Activated naive CD4-positive, alpha-beta T cell (primary cell): ENCODE results near the gene NOS2.
"Not testable (repeated sequence)": the region's sequence is repeated elsewhere in the genome, so short reads cannot be mapped to it uniquely, and the experiment has no call there.

Source experiments
- DNase-seq, 4 experiments: peaks; one replicate each; lab custom pipeline; 2025; lab: John Stamatoyannopoulos, UW

NOS2 gene

GRCh38 chr17:27800522-27800921 is at the start of gene NOS2:
TSS of gene NOS2 (minus strand) at chr17:27800529. CDS start at chr17:27798809, 1,720 bp downstream.
- no peak for DNase-seq

GRCh38 chr17:27849474-27850185 is 49.3 kb upstream of the NOS2 start:
- DNase-seq: no peak

GRCh38 chr17:27848931-27849330 is 48.6 kb upstream of the NOS2 start:
- DNase-seq: no peak

- not testable (repeated sequence) for DNase-seq
Observed at GRCh38 chr17:27846808-27847307, 46.5 kb upstream of the NOS2 start.

GRCh38 chr17:27846042-27846655 is 45.8 kb upstream of the NOS2 start:
- DNase-seq: peak in 1 of 4 experiments; percentile 18

- no peak for DNase-seq
Observed at GRCh38 chr17:27845264-27846041, 45.1 kb upstream of the NOS2 start.

GRCh38 chr17:27840688-27841087 is 40.4 kb upstream of the NOS2 start:
- DNase-seq: no peak

GRCh38 chr17:27840406-27840678 is 40.0 kb upstream of the NOS2 start:
- not testable (repeated sequence) for DNase-seq

- DNase-seq: not testable (repeated sequence)
Observed at GRCh38 chr17:27839571-27840405, 39.5 kb upstream of the NOS2 start.

- not testable (repeated sequence) for DNase-seq
Observed at GRCh38 chr17:27838607-27839006, 38.3 kb upstream of the NOS2 start.

- not testable (repeated sequence) for DNase-seq
Observed at GRCh38 chr17:27837769-27838168, 37.4 kb upstream of the NOS2 start.

- no peak for DNase-seq
Observed at GRCh38 chr17:27836651-27837050, 36.3 kb upstream of the NOS2 start.

- DNase-seq: no peak
Observed at GRCh38 chr17:27834571-27834970, 34.2 kb upstream of the NOS2 start.

- no peak for DNase-seq
Observed at GRCh38 chr17:27832831-27833230, 32.5 kb upstream of the NOS2 start.

- not testable (repeated sequence) for DNase-seq
Observed at GRCh38 chr17:27829888-27830287, 29.6 kb upstream of the NOS2 start.

- not testable (repeated sequence) for DNase-seq
Observed at GRCh38 chr17:27829143-27829711, 28.9 kb upstream of the NOS2 start.

GRCh38 chr17:27825459-27825858 is 25.1 kb upstream of the NOS2 start:
- no peak for DNase-seq

- DNase-seq: no peak
Observed at GRCh38 chr17:27824745-27825144, 24.4 kb upstream of the NOS2 start.

GRCh38 chr17:27824176-27824715 is 23.9 kb upstream of the NOS2 start:
- no peak for DNase-seq

GRCh38 chr17:27822108-27822507 is 21.8 kb upstream of the NOS2 start:
- not testable (repeated sequence) for DNase-seq

- no peak for DNase-seq
Observed at GRCh38 chr17:27821318-27821717, 21.0 kb upstream of the NOS2 start.
